ENCODE measurements around the gene IFT22.

DNA sequence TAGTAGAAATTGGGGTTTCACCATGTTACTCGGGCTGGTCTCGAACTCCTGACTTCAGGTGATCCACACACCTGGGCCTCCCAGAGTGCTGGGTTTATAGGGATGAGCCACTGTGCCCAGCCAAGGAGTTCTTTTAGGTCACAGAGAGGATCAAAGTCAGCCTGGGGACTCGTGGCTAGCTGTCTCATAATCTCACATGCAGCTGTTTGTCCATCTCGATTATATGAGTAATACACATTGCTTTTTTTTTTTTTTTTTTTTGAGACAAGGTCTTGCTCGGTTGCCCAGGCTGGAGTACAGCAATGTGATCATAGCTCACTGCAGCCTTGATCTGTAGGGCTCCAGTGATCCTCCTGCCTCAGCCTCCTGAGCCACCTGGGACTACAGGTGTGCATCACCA is 2.2 kb downstream of the IFT22 start:
- TF ChIP-seq, protein P1, sequence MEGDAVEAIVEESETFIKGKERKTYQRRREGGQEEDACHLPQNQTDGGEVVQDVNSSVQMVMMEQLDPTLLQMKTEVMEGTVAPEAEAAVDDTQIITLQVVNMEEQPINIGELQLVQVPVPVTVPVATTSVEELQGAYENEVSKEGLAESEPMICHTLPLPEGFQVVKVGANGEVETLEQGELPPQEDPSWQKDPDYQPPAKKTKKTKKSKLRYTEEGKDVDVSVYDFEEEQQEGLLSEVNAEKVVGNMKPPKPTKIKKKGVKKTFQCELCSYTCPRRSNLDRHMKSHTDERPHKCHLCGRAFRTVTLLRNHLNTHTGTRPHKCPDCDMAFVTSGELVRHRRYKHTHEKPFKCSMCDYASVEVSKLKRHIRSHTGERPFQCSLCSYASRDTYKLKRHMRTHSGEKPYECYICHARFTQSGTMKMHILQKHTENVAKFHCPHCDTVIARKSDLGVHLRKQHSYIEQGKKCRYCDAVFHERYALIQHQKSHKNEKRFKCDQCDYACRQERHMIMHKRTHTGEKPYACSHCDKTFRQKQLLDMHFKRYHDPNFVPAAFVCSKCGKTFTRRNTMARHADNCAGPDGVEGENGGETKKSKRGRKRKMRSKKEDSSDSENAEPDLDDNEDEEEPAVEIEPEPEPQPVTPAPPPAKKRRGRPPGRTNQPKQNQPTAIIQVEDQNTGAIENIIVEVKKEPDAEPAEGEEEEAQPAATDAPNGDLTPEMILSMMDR (IDR thresholded peaks at IDR 0.05; ENCODE audit: low read depth, low read length), result no peak
- TF ChIP-seq MYC (IDR thresholded peaks at IDR 0.05; ENCODE audit: low read depth, low read length) (no peak), POLR2A (IDR thresholded peaks at IDR 0.05; ENCODE audit: extremely low read depth, insufficient read length) (no peak)
- TF ChIP-seq, protein P2, sequence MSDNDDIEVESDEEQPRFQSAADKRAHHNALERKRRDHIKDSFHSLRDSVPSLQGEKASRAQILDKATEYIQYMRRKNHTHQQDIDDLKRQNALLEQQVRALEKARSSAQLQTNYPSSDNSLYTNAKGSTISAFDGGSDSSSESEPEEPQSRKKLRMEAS (IDR thresholded peaks at IDR 0.05; ENCODE audit: low read depth, low read length), result no peak
